Measurements from ENCODE around the gene RFNG. TPM values are rescaled to one million over a fixed set of nuclear protein-coding genes. Genes with fewer than 3 reads are reported as not detected.

RFNG gene
- total and polyA plus RNA-seq, 2 of the 4 experiments (the other 2 are of a cell fraction): 6.8 to 47.3 TPM

DNA sequence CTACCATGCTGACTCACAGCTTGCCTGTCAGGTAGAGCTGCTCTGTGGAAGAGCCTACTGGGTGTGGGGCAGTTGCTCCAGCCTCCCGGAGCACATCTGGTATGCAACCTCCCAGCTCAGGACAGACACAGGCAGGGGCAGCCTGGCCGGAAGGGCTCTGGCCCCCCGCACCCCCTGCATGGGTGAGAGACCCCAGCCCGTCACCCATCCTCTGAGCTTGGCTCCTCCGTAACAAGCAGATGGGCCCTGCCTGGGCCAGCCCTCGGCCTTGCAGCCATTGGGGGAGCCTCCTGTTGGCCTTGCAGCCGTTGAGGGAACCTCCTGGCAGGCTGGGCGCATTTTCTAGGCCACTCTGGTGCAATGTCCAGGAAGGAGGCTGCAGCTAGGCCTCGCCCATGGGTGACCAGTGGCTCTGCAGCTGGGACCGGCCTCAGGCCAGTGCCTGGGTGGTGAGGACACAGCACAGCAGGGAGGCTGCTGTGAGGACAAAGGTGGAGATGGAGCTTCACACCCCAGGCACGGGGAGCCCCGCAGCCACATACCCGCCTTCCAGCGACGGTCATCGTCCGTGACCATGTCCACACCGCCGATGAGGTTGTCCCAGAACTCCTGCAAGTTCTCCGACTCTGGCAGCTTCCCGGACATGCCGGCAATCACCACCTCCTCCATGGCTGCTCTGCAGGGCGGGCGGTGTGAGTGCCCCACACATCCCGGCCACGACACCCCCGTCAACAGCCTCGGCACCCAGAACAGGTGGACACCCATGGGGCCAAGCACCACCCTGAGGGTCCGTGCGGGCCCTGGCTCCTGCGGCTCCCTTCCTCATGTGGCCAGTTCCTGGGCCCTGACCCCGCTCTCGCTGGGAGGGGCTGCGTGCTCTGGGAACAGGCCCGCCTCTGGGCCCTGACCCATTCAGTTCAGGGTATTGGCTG is 44.4 kb upstream of the RFNG start (continued):
- TF ChIP-seq, protein P1, sequence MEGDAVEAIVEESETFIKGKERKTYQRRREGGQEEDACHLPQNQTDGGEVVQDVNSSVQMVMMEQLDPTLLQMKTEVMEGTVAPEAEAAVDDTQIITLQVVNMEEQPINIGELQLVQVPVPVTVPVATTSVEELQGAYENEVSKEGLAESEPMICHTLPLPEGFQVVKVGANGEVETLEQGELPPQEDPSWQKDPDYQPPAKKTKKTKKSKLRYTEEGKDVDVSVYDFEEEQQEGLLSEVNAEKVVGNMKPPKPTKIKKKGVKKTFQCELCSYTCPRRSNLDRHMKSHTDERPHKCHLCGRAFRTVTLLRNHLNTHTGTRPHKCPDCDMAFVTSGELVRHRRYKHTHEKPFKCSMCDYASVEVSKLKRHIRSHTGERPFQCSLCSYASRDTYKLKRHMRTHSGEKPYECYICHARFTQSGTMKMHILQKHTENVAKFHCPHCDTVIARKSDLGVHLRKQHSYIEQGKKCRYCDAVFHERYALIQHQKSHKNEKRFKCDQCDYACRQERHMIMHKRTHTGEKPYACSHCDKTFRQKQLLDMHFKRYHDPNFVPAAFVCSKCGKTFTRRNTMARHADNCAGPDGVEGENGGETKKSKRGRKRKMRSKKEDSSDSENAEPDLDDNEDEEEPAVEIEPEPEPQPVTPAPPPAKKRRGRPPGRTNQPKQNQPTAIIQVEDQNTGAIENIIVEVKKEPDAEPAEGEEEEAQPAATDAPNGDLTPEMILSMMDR (conservative IDR thresholded peaks at IDR 0.05; ENCODE audit: low read depth, low read length): no peak
